ENCODE results near the gene LSM12.
A peak's percentile ranks its signal among the peaks of the same experiment; 100 is the strongest.
"Not testable (repeated sequence)": the region's sequence is repeated elsewhere in the genome, so short reads cannot be mapped to it uniquely, and the experiment has no call there.

The LSM12 gene

GRCh38 chr17:44066204-44066930 is at the start of gene LSM12:
LSM12 (minus strand) TSS chr17:44066671; CDS start chr17:44066587, 84 bp downstream.
- DNase-seq, result peak; percentile 91

DNA sequence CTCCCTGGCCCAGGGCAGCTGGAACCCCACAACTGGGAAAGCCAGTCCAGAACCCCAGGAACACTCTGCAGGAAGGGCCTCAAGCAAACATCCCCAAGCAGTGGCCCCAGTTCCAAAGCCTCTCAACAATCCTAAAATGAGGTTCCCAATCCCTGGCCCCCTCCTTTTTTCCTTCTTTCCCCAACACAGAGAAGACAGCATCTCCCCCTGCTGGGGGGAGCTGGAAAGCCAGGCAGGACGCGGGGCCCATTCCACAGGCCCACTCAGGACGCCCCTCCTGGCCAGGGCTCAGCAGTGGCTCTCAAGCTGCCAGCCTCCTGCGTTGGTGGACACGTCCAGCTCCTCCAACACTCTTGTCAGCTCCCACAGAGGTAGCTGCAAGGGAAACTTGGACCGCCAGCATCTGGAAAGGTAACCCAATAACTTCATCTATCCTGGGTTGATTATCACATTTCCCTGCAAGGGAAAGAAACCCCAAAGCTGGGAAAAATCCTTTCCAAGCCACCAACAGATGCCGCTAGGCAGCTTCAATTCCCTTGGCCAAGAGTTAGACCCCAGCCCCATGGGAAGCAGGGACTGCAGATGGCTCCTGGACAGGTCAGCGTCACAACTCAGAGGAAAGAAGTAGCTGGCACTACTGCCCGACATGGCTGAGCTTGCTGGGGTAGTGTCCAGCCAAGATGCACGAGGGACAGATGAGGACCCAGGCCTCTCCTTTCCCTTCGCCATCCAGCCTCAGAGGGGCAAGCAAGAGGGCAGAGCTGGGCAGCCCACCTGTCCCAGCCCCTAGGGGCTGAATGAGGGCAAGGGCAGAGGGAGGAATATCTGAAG is 49.3 kb upstream of the LSM12 start:
- peak; percentile 25 for DNase-seq

GRCh38 chr17:44113868-44114840 is 47.7 kb upstream of the LSM12 start:
- no peak for DNase-seq

DNA sequence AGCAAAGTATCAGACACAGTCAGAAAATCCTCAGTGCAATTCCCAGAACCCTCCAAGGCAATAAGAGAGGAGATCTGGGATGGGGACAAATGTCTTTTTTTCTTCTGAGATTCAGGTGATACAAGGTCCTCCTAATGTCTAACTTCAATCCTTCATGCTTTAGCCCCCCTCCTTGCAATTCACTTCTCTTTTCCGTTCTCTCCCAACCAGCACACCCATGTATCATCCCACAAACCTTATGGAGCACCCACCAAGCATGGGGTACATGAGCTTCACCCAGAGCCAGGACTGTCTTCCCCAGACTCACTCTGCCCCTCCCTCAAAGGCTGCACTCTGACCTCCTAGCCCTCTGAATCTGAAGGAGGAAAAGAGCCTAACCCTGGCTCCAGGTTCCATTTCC is 46.9 kb upstream of the LSM12 start:
- DNase-seq, result no peak

DNA sequence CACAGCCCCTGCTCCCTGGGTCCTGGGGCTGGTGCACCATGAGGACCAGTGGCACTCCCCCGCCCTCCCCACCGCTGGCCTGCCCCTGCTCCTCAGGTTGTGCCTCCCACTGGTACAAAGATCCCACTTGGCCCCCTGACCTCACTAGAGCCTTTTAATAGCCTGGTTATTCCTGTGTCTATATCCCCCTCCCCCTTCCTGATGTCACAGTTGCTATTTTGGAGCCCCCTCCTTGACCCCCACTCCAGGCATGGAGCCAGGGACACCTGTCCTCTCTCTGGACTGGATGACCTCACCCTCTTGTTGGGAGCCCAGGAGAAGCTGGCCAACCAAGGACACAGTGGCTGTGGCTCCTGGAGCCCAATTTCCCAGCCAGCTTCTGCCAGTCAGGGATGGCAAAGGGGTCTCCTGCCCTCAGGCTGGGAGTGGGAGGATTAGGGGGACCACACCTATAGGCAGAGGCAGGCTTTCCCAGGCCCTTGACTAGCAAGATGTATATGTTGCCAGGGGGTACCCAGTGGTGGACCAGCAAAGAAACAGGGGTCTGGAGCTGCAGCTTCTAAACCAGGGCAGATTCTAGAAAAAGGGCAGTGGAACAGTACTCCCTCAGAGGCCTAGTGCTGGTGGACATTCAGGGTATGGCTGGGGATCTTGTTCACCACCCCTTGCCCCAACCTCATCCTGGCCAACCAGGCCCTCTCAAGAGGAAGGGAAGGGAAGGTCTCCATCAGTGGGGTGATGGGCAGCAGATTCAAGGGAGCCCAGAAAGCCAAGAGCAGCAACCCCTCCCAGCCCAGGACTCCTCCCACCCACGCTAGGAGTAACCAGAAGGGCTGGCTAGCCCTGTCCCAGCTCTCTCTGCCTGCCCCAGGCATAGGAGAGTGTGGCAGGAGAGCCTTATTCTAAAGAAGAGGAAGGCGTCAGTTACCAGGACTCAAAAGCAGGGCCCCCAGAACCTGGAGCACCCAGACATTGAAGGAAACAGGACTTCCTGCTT is 46.1 kb upstream of the LSM12 start:
- DNase-seq, result no peak

- DNase-seq, result no peak
Observed at GRCh38 chr17:44111777-44112176, 45.3 kb upstream of the LSM12 start.

- peak; percentile 59 for DNase-seq
Observed at GRCh38 chr17:44110823-44111633, 44.6 kb upstream of the LSM12 start.

GRCh38 chr17:44110011-44110686 is 43.7 kb upstream of the LSM12 start:
- DNase-seq, result no peak

DNA sequence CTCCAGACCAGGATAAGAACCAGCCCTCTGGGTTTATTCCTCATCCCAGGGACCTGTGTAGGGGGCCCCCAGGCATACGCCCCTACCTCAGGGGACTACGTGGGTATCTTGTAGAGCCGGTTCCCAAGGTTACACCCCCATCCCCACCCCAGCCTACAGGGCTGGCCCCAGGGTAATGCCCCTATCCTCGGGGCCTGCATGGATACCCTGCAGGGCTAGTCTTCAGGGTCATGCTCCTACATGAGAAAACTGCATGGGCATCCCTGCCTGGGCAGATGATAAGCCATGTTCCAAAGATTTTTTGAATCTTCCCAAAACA is 42.8 kb upstream of the LSM12 start:
- DNase-seq, result no peak

GRCh38 chr17:44108440-44109311 is 42.2 kb upstream of the LSM12 start:
- DNase-seq, result no peak

GRCh38 chr17:44106801-44107200 is 40.3 kb upstream of the LSM12 start:
- DNase-seq, result no peak

GRCh38 chr17:44105941-44106340 is 39.5 kb upstream of the LSM12 start:
- no peak for DNase-seq

DNA sequence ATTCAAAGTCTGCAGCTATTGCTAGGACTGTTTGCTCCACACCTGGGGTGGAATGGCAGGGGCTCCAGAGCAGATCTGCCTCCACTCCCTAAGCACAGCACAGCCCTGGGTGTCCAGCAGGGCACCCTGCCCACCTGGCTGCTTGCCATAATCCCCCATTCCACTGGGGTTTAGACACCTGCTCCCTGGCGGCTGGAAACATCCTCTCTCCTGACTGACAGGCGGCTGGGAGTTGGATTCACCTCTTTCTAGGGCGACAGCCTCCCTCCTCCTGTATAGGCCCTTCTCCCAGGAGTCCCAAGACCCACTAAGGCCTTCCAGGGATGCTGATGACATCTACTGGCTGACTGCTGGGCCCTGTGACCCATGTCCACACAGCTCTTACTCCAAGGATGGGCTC is 39.0 kb upstream of the LSM12 start:
- no peak for DNase-seq

GRCh38 chr17:44102849-44103622 is 36.6 kb upstream of the LSM12 start:
- no peak for DNase-seq

DNA sequence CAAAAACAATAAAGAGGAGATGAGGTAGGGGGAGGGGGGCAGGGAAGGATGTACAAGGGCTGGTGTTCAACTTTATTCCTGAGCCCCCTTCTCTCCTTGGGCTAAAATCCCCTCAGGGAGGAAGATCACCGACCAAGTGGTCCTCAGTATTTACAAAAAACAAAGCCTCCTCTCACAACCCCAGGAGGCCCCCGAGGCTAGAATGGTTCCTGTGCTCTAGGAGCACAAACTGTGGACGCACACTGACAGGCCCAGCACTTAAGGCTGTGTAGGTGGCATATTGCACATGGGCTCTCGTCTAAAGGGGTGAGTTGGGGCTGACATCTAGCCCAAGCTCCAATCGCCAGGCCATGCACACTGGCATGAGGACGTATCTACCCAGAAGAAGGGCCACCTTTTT is 35.4 kb upstream of the LSM12 start:
- not testable (repeated sequence) for DNase-seq

GRCh38 chr17:44097110-44097958 is 30.9 kb upstream of the LSM12 start:
- no peak for DNase-seq

GRCh38 chr17:44095647-44096496 is 29.4 kb upstream of the LSM12 start:
- DNase-seq, result no peak

All from stimulated activated CD4-positive, alpha-beta T cell treated with anti-CD3 and anti-CD28 coated beads, Interleukin-4, amount 100 ng/mL, for 1 hour (primary cell).